DND-41 (cell line): ENCODE results near the gene OR4D9.

ENCODE experiments used
- CTCF ChIP-seq: IDR thresholded peaks from 2 replicates; pipeline ENCODE4 v1.5.1; 2012; ENCODE audit warnings: borderline replicate concordance, low read length, moderate library complexity, mild to moderate bottlenecking; ENCODE audit not compliant: poor library complexity, severe bottlenecking; ENCODE audit errors: extremely low read depth
- EZH2 ChIP-seq: IDR thresholded peaks from 3 replicates; pipeline ENCODE4 v1.6.1; 2012; ENCODE audit warnings: borderline replicate concordance, low read depth, mild to moderate bottlenecking, moderate library complexity, low read length, inconsistent platforms; ENCODE audit not compliant: severe bottlenecking

- TF ChIP-seq EZH2 (no peak), CTCF (no peak)
Measured at GRCh38 chr11:59548309-59548656, 36.9 kb downstream of the OR4D9 start.
